Activated T-cell treated with anti-CD3 and anti-CD28 coated beads for 24 hours (primary cell): ENCODE results near the gene C8A.

Experiments
- DNase-seq: peaks from one replicate; pipeline ENCODE4 v3.0.0-alpha.2; 2020; ENCODE audit warnings: low read depth

Gene C8A

GRCh38 chr1:56854521-56855099 lies at the start of gene C8A:
Gene C8A, plus strand, starts transcription at chr1:56854797. Its CDS starts 105 bp downstream, at chr1:56854902.
- DNase-seq, result no peak

- no peak for DNase-seq
These were observed 47.8 kb upstream of the C8A start for GRCh38 chr1:56806804-56807203.

- DNase-seq, result no peak
These were observed 46.2 kb upstream of the C8A start for GRCh38 chr1:56808410-56808809.

GRCh38 chr1:56811331-56811730 lies 43.3 kb upstream of the C8A start:
- DNase-seq, result no peak

GRCh38 chr1:56814205-56814604 lies 40.4 kb upstream of the C8A start:
- DNase-seq, result no peak

- DNase-seq, result no peak
These were observed 38.3 kb upstream of the C8A start for GRCh38 chr1:56816264-56816663.

GRCh38 chr1:56816909-56817308 lies 37.7 kb upstream of the C8A start:
- DNase-seq, result no peak

- DNase-seq, result no peak
These were observed 36.7 kb upstream of the C8A start for GRCh38 chr1:56817716-56818463.

GRCh38 chr1:56819387-56819899 lies 35.2 kb upstream of the C8A start, which contains the start of gene FYB2:
Gene FYB2, minus strand, starts transcription at chr1:56819404. Its CDS starts 114 bp downstream, at chr1:56819290.
- DNase-seq, result no peak

GRCh38 chr1:56820755-56821461 lies 33.7 kb upstream of the C8A start:
- DNase-seq, result peak; percentile 58

GRCh38 chr1:56821462-56821797 lies 33.2 kb upstream of the C8A start:
- no peak for DNase-seq

- DNase-seq, result no peak
These were observed 30.3 kb upstream of the C8A start for GRCh38 chr1:56824271-56824670.

GRCh38 chr1:56824938-56825337 lies 29.7 kb upstream of the C8A start:
- DNase-seq, result no peak

GRCh38 chr1:56825436-56825835 lies 29.2 kb upstream of the C8A start:
- DNase-seq, result no peak

- no peak for DNase-seq
These were observed 26.9 kb upstream of the C8A start for GRCh38 chr1:56827711-56828110.

- DNase-seq, result no peak
These were observed 24.5 kb upstream of the C8A start for GRCh38 chr1:56830052-56830451.

GRCh38 chr1:56831871-56832693 lies 22.5 kb upstream of the C8A start:
- DNase-seq, result peak; percentile 62

GRCh38 chr1:56833088-56833487 lies 21.5 kb upstream of the C8A start:
- DNase-seq, result no peak

- no peak for DNase-seq
These were observed 20.3 kb upstream of the C8A start for GRCh38 chr1:56834137-56834900.

GRCh38 chr1:56835657-56836056 lies 18.9 kb upstream of the C8A start:
- DNase-seq, result no peak

- no peak for DNase-seq
These were observed 18.2 kb upstream of the C8A start for GRCh38 chr1:56836359-56836758.
